ENCODE measurements around the gene ZNF317.
"Not testable (repeated sequence)": the region's sequence is repeated elsewhere in the genome, so short reads cannot be mapped to it uniquely, and the experiment has no call there.

Gene ZNF317

DNA sequence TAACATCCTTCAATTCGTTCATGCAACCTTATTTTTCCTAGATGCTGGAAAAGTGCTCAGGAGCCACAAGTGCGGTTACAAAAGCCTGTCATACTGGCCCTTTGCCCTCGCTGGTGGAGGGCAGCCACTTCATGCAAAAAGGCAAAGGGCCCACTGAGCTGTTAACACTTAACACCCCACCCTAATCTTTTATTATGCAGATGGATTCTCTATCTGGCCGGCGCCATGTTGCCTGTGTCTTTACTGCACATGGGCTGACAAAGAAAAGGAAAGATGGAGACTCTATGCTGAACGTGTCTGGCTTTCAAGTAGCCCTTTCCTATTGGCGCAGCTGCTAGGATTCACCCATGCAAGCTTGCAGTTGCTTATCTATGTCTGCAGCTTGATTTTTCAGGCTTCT lies 49.3 kb downstream of the ZNF317 start:
- TF ChIP-seq, protein P1, sequence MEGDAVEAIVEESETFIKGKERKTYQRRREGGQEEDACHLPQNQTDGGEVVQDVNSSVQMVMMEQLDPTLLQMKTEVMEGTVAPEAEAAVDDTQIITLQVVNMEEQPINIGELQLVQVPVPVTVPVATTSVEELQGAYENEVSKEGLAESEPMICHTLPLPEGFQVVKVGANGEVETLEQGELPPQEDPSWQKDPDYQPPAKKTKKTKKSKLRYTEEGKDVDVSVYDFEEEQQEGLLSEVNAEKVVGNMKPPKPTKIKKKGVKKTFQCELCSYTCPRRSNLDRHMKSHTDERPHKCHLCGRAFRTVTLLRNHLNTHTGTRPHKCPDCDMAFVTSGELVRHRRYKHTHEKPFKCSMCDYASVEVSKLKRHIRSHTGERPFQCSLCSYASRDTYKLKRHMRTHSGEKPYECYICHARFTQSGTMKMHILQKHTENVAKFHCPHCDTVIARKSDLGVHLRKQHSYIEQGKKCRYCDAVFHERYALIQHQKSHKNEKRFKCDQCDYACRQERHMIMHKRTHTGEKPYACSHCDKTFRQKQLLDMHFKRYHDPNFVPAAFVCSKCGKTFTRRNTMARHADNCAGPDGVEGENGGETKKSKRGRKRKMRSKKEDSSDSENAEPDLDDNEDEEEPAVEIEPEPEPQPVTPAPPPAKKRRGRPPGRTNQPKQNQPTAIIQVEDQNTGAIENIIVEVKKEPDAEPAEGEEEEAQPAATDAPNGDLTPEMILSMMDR (conservative IDR thresholded peaks at IDR 0.05; ENCODE audit: low read depth, low read length), result no peak
- no peak for DNase-seq (ENCODE audit: low read depth)

GRCh38 chr19:9198044-9198443 lies 57.8 kb downstream of the ZNF317 start:
- not testable (repeated sequence) for DNase-seq (ENCODE audit: low read depth); H3K4me3 ChIP-seq (ENCODE audit: low read length)

More for the DNA sequence above, 49.3 kb downstream of the ZNF317 start:
- no peak overlapping the region for H3K4me3 ChIP-seq (ENCODE audit: low read length)

DNA sequence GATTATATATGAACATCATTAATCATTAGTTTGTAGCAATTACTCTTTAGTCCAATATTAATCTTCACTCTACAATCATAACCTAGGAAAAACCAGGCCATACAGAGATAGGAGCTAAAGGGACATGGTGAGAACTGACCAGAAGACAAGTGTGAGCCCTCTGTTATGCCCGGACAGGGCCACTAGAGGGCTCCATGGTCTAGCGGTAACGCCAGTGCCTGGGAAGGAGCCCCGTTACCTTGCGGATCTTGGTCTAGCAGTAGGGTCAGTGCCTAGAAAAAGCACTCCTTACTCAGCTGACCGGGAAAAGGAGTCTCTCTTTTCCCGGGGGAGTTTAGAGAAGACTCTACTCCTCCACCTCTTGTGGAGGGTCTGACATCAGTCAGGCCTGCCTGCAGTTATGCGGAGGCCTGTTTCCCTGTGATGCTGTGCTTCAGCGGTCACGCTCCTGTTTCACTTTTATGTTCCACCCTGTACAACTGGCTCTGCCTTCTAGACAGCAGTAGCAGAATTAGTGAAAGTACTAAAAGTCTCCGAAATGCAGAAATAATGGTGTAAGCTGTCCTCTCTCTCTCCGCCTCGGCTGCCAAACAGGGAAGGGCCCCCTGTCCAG lies 65.4 kb downstream of the ZNF317 start:
- peak; percentile 0 for DNase-seq (ENCODE audit: low read depth)
- no peak overlapping the region for H3K4me3 ChIP-seq (ENCODE audit: low read length)

More for the DNA sequence above, 65.4 kb downstream of the ZNF317 start:
- TF ChIP-seq, protein P1 (conservative IDR thresholded peaks at IDR 0.05; ENCODE audit: low read depth, low read length), result peak; percentile 72
